ENCODE data around the gene KAZN.

The KAZN gene

DNA sequence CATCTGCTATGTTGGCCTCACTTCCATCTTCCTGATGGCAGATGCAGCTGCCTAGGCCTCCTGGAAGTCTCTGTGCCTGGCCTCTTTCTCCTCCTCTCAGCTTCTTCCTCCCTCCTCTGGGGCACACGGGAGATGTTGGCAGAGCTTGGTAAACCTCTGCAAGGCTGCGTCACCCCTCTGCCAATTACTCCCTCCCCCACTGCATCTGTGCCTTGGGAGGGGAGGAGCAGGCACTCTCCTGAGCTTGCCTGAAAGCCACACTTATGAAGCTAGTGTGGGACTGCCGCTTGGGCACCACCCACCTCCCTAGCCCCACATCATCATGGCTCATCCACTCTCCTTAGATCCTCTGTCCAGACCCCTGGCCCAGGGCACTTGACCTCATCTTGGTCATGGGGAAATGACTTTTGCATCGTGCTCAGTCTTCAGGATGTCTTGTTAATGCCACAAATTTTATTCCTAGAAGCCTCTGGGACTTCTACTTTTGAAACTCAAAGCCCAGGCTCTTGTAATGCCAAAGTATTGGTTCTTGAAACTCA is 547.7 kb downstream of the KAZN start:
- Mint-ChIP-seq H3K27me3 (peaks cover 64% of the 10 kb centered on the region), H3K4me1 (peaks cover 7% of the 10 kb centered on the region), H3K4me3 (no peak overlapping the region), H3K36me3 (ENCODE audit: low read depth) (no peaks in the 10 kb centered on the region), H3K9me3 (no peaks in the 10 kb centered on the region), H3K27ac (no peak overlapping the region)
- DNase-seq (no peak), ATAC-seq (no peak)

DNA sequence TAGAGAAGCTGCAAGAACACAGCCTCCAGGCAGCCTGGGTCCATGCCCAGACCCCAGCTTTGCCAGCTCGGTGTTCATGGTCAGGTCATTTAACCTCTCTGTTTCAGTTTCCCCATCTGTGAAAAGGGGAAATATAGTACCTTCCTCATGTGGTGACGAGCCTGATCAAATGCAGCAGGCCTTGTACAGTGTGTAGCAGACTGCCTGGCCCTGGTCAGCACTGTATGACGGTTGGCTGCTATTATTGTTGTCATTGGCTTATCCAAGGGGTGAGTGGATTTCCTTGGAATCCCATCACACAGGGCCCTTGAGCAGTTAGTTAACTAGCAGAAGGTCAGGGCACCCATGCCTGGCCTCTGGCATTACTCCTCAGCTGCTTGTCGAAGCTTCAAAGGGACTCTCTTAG is 548.5 kb downstream of the KAZN start:
- DNase-seq, result no peak
- no peak overlapping the region for H3K27ac Mint-ChIP-seq
- H3K27me3 Mint-ChIP-seq, result peaks cover 63% of the 10 kb centered on the region
- no peak overlapping the region for H3K4me3 Mint-ChIP-seq
- no peaks in the 10 kb centered on the region for H3K9me3 Mint-ChIP-seq
- no peaks in the 10 kb centered on the region for H3K36me3 Mint-ChIP-seq (ENCODE audit: low read depth)
- peaks cover 4% of the 10 kb centered on the region for H3K4me1 Mint-ChIP-seq
- ATAC-seq, result no peak

DNA sequence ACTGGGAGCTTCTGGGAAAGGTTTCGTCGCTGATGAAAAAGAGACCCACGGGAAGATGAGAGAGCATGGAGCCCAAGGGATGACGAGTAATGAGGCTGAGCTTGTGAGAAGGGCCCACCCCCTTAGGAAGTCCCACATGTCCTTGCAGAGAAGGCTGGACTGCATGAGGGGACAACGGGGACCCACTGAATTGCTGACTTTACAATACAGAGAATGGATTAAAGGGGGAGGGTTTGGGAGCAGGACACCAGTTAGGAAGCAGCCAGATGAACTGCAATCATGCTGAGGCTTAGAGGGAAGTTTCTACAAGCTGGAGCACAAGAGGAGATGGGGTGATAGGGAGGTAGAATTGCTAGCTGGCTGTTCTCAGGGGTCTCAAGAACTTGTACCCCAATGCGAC is 549.5 kb downstream of the KAZN start:
- DNase-seq (no peak), ATAC-seq (no peak)
- Mint-ChIP-seq H3K4me1 (peaks cover 3% of the 10 kb centered on the region), H3K36me3 (ENCODE audit: low read depth) (no peaks in the 10 kb centered on the region), H3K27ac (no peak overlapping the region), H3K9me3 (no peaks in the 10 kb centered on the region), H3K27me3 (peaks cover 65% of the 10 kb centered on the region), H3K4me3 (no peak overlapping the region)

DNA sequence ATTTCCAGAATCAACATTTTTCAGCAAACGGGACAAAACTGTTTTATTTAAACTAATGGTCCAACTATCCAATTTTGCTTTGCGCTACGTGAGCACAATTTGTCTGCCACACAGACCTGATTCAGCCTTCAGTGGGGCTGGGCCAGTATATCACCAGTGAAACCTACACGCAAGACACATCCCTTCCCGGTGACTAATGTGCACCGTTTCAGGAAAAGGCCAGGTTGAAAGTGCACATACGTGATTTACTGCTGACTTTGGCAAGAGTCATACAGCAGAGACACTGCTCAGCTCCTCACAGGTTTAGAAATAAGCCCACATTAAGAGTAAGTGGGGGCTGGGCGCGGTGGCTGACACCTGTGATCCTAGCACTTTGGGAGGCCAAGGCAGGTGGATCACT is 550.0 kb downstream of the KAZN start:
- H3K36me3 Mint-ChIP-seq (ENCODE audit: low read depth), result no peaks in the 10 kb centered on the region
- no peaks in the 10 kb centered on the region for H3K9me3 Mint-ChIP-seq
- DNase-seq (no peak), ATAC-seq (no peak)
- H3K27me3 Mint-ChIP-seq, result peaks cover 64% of the 10 kb centered on the region
- peaks cover 7% of the 10 kb centered on the region for H3K4me1 Mint-ChIP-seq
- no peak overlapping the region for H3K4me3 Mint-ChIP-seq
- no peak overlapping the region for H3K27ac Mint-ChIP-seq

DNA sequence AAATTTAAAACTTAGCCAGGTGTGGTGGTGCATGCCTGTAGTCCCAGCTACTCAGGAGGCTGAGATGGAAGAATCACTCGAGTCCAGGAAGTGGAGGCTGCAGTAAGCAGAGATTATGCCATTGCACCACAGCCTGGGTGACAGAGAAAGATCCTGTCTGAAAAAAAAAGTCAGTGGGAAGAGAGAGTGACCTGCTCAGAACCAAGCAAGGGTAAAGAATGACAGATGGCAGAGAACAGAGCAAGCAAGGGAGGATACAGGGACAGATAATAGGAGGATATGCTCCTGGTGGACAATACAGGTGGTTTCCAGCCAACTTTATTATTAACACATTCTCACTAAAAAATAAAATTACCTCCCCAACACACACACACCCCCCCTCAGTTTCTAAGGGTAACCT is 550.5 kb downstream of the KAZN start:
- Mint-ChIP-seq H3K9me3 (no peaks in the 10 kb centered on the region), H3K4me1 (peaks cover 7% of the 10 kb centered on the region), H3K36me3 (ENCODE audit: low read depth) (no peaks in the 10 kb centered on the region), H3K4me3 (no peak overlapping the region), H3K27ac (no peak overlapping the region), H3K27me3 (peaks cover 64% of the 10 kb centered on the region)
- no peak for DNase-seq
- ATAC-seq, result no peak

DNA sequence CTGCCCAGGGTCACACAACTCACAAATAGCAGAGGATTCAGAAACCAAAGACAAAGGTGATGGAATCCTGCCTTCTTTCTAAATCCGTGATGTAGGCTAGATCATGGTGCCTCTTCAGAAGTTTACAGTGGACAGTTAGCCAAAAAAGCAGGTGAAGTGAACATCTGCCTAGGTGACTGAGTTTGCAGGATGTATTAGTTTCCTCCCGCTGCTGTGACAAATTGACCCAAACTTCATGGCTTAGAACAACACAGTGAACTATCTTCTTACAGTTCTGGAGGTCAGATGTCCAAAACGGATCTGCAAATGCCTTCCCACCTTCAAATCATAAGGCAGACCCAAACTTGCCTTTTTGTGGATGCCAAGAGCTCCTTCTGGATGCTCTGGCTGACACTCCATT is 551.9 kb downstream of the KAZN start:
- H3K27ac Mint-ChIP-seq, result no peak overlapping the region
- DNase-seq (no peak), ATAC-seq (no peak)
- H3K36me3 Mint-ChIP-seq (ENCODE audit: low read depth), result no peaks in the 10 kb centered on the region
- no peak overlapping the region for H3K4me3 Mint-ChIP-seq
- H3K27me3 Mint-ChIP-seq, result peaks cover 70% of the 10 kb centered on the region
- no peaks in the 10 kb centered on the region for H3K9me3 Mint-ChIP-seq
- peaks cover 15% of the 10 kb centered on the region for H3K4me1 Mint-ChIP-seq

DNA sequence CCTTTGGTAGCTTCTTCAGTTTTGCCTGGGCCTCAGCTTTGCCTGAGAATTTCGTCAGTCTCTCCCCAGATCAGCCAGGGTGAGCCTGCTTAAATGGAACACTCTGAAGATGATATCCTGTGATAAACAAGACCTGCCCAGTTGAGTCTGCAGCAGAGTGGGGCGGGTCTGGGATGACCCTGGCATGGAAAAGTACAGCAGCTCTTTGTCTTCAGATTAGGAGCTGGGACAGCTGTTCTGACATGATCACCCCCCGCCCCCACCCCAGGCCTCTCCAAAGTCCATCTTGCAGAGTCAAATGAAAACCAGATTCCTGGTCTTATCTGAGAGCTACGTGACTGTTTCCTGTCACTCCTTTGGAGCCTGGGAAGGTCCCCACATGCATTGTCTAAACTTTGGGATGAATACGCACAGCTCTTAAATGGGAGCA is 552.9 kb downstream of the KAZN start:
- ATAC-seq (no peak), DNase-seq (no peak)
- Mint-ChIP-seq H3K9me3 (no peaks in the 10 kb centered on the region), H3K36me3 (ENCODE audit: low read depth) (no peaks in the 10 kb centered on the region), H3K27ac (no peak overlapping the region), H3K4me3 (no peak overlapping the region), H3K27me3 (peaks cover 71% of the 10 kb centered on the region), H3K4me1 (peaks cover 25% of the 10 kb centered on the region)

DNA sequence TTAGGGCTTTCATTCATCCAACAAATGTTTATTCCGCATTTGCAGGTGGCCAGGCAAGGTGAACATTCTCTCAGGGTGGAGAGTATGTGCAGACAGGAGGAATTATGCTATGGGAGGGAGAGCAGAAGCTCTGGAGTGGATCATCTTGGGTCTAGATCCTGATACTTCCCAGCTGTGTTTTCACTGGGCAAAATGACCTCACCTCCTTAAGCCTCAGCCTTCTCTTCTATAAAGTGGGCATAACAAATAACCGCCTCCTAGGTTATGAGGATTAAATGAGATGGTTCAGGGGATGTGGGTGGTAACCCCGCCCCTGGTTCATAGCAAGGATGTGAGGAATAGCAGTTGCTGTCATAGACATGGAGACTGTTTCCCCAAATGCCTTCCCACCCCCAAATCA is 553.4 kb downstream of the KAZN start:
- Mint-ChIP-seq H3K27me3 (peaks cover 66% of the 10 kb centered on the region), H3K9me3 (no peaks in the 10 kb centered on the region), H3K36me3 (ENCODE audit: low read depth) (no peaks in the 10 kb centered on the region), H3K4me3 (no peak overlapping the region), H3K4me1 (peaks cover 27% of the 10 kb centered on the region), H3K27ac (no peak overlapping the region)
- DNase-seq (no peak), ATAC-seq (no peak)

DNA sequence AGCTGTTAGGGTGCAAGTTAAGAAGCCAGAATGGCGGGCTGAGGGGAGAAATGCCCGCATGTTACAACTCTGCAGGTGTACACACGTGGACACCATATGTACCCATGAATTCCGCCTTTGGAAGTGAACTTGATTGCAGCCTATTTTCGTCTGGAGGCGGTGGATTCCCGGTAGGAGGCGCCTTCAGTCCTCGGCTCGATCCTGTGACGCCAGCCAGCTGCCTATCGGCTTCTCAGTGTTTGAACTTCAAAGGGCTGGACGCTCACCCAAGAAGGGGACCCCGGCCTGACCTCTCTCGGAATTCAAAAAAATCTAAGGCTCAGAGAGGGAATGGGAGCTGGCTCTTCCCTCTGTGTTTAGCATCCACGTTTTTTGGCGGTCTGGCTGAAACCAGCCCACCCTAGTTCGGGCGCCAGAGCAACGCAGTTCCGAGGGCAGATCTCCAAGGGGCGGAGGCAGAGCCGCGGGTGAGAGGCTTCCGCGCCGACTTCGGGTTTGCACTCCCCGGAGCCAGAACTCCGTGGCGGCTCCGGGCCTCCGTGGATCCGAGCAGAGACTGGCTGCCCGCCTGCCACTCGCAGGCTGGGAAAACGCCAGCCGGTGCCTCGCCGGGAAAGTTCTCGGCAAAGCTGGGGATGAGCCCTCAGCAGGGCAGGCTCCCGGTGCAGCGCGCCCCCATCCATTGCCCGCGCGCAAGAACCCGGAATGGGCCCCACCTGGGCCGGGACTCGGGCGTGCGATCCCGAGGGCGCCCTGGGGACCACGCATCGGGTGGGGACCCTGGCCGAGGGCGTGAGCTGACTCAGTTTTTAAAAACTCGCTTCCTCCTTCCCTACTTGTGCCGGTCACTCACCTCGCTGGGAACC is 554.1 kb downstream of the KAZN start:
- Mint-ChIP-seq H3K4me3 (peak overlapping the region; percentile 45), H3K4me1 (peaks cover 27% of the 10 kb centered on the region), H3K36me3 (ENCODE audit: low read depth) (no peaks in the 10 kb centered on the region), H3K9me3 (no peaks in the 10 kb centered on the region), H3K27ac (no peak overlapping the region), H3K27me3 (peaks cover 63% of the 10 kb centered on the region)
- ATAC-seq (no peak), DNase-seq (peak; percentile 35)

DNA sequence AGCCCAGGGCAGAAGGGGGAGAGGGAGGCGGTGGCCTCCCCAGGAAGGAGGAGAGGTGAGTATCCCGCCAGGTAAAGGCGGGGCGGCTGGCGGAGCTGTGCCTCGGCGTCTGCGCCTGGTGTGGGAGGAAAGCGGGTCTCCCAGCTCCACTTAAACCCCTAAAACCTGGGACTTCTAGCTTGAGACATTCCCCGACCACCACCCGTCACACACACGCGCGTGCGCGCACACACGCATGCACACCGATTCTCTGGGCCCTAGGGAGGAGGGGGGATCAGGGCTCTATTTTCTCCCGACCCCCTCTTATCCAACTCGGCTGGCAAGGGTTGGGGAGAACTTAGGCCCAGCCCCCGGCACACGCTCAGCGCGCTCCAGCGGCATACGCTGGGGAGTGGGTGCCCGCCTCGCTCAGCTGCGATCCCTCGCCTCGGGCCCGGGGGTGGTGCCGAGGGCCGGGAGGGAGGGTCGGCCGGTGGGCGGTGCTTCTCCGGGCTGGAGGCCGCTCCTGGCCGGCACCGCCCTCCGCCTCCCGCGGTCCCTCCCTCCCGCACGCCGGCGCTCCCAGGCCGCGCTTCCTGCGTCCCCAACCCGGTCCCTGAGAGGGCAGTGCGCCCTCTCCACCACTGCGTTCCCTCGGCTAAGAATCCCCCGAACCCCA is 554.8 kb downstream of the KAZN start, which contains the start of gene TMEM51:
TMEM51 (plus strand) TSS at position 564 of the 658 bp plus-strand sequence. CDS start 61,341 bp downstream, outside the sequence.
- Mint-ChIP-seq H3K4me3 (peak within 1 kb of the TSS; percentile 45), H3K4me1 (peaks cover 27% of the 10 kb centered on the region), H3K9me3 (no peaks in the 10 kb centered on the region), H3K27me3 (peaks cover 57% of the 10 kb centered on the region), H3K36me3 (ENCODE audit: low read depth) (no peaks in the 10 kb centered on the region), H3K27ac (no peak within 1 kb of the TSS)
- no peak for DNase-seq
- no peak for ATAC-seq

DNA sequence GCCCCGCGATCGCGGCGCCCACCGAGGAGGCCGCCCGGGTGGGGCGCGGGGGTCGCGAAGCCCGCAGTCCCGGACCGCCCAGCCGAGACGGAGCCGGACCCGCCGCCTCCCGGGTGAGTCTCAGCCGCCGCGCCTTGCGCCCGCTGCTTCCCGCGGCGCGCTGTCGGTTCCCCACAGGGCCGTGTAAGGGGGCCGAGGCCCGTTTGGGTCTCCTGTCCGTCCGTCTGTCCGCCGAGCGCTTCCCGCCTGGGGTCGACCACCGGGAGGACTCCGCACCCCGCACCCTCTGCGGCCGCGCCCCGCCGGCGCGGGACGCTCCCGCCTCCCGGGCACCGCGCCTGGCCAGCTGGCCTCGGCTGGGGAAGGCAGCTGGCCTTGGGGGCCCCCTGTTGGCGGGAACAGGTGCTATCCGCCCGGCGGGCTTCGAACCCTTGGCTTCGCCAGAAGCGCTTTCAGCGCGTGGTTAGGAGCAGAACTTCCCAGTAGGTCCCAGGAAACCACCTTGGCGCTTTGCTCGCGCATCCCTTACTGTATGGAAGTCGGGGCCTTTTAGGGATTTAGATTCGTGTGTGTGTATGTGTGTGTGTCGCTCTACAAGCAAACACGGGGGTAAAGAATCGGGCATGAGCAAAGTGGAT is 555.5 kb downstream of the KAZN start:
- H3K4me3 Mint-ChIP-seq, result peak overlapping the region; percentile 38
- H3K27ac Mint-ChIP-seq, result no peak overlapping the region
- peak; percentile 59 for DNase-seq
- ATAC-seq, result no peak
- peaks cover 52% of the 10 kb centered on the region for H3K27me3 Mint-ChIP-seq
- no peaks in the 10 kb centered on the region for H3K9me3 Mint-ChIP-seq
- H3K36me3 Mint-ChIP-seq (ENCODE audit: low read depth), result no peaks in the 10 kb centered on the region
- peaks cover 27% of the 10 kb centered on the region for H3K4me1 Mint-ChIP-seq

DNA sequence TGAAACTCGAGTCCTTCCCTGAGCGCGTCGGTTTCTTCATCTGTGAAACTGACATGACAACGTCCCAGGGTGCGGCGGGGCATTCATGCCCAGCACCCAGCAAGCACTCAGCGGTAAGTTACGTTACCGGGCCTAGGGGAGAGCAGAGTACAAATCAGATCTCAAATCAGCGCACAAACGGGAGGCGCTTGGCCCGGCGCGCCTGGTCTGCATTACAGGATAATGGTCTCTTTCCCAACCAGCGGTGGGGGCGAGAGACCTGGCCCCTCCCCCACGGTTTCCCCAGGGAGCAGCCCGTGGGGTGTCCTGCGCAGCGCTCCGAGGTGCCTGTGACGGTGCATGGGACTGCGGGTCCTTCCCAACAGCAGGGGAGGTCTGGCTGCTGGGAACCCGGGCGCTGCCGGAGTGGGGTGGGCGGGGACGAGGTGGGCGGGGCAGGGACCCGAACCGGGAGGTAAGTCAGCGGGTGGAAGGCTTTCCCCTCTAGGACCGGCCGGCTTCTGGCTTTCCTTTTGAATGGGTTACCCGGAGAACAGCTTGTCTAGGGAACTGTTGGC is 556.1 kb downstream of the KAZN start:
- H3K27me3 Mint-ChIP-seq, result peaks cover 48% of the 10 kb centered on the region

DNA sequence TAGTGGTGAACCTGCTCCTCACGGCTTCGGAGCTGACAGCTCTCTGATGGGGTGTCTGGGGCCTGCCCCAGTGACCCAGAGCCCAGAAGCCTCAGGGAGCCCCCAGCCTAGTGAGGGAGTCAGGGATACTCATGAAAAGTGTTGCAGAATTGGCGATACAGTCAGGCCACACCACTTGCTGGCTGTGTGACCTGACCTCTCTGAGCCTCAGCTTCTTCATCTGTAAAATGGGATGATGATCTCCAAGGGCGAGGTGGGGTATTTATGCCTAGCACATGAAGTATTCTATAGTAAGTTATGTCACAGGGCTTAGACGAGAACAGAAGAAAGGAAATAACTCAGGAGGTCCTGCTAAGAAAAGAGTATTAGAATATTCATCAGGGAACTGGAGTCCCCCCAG is 556.7 kb downstream of the KAZN start:
- H3K9me3 Mint-ChIP-seq, result no peaks in the 10 kb centered on the region
- no peak overlapping the region for H3K27ac Mint-ChIP-seq
- H3K4me1 Mint-ChIP-seq, result peaks cover 27% of the 10 kb centered on the region
- no peak overlapping the region for H3K4me3 Mint-ChIP-seq
- peaks cover 44% of the 10 kb centered on the region for H3K27me3 Mint-ChIP-seq
- DNase-seq, result no peak
- ATAC-seq, result no peak
- H3K36me3 Mint-ChIP-seq (ENCODE audit: low read depth), result no peaks in the 10 kb centered on the region

More for the DNA sequence above, 556.1 kb downstream of the KAZN start:
- H3K9me3 Mint-ChIP-seq, result no peaks in the 10 kb centered on the region
- H3K36me3 Mint-ChIP-seq (ENCODE audit: low read depth), result no peaks in the 10 kb centered on the region
- H3K4me3 Mint-ChIP-seq, result peak overlapping the region; percentile 38
- peaks cover 27% of the 10 kb centered on the region for H3K4me1 Mint-ChIP-seq
- H3K27ac Mint-ChIP-seq, result no peak overlapping the region
- DNase-seq, result no peak
- no peak for ATAC-seq

All from activated naive CD8-positive, alpha-beta T cell treated with anti-CD3 and anti-CD28 coated beads, Interleukin-2, amount 50 U/mL, for 24 hours (primary cell).